HepG2 (cell line): ENCODE data around the gene PARK7. TPM values are rescaled to one million over a fixed set of nuclear protein-coding genes. Genes with fewer than 3 reads are reported as not detected.

Experiments
- ATAC-seq: fragments of 200-7000 bp; cut with Tn5 transposase; 3 replicates; pipeline ENCODE4 v1.9.1; 2020; ENCODE audit warnings: mild to moderate bottlenecking, moderate library complexity
- BruUV-seq: library from RNA; stranded (reverse); fragments of 400-500 nt; replicated peaks from 2 replicates; lab custom pipeline; 2021; lab: Mats Ljungman, UMichigan
- CTCF ChIA-PET: fragments of 300-600 bp; formaldehyde crosslinking; extraction: SDS; loops from one replicate; lab custom pipeline; 2021; ENCODE audit warnings: low total read pairs, inconsistent platforms, low intra/inter-chr PET ratio; lab: Yijun Ruan, JAX
- POLR2A ChIA-PET: fragments of 350-600 bp; sonication (Branson Sonifier 250); formaldehyde crosslinking; loops from one replicate; lab custom pipeline; 2020; ENCODE audit warnings: antibody characterized with exemption, inconsistent platforms; lab: Yijun Ruan, JAX
- DNase-seq: peaks from one replicate; pipeline ENCODE4 v3.0.0-alpha.2; 2015; ENCODE audit warnings: low spot score
- FAIRE-seq: peaks from 3 replicates; lab custom pipeline; 2011; peaks lifted over from hg19 to GRCh38; lab: Jason Lieb, UNC
- H2AFZ ChIP-seq: one replicate; pipeline ENCODE4 v1.6.1; 2011; ENCODE audit warnings: low read length, inconsistent platforms
- H3K27ac ChIP-seq: fragments of 300-600 bp; 3 replicates; pipeline ENCODE4 v1.8.0; 2011; ENCODE audit warnings: mixed run types, mild to moderate bottlenecking, mixed read lengths, low read length, inconsistent platforms; ENCODE audit not compliant: insufficient read depth; ENCODE audit errors: extremely low read length
- H3K27me3 ChIP-seq, 2 experiments: fragments of 200-600 bp in 1 of 2; 2 replicates in 1 of 2; 3 replicates in 1 of 2; pipeline versions ENCODE4 v1.6.0 to v1.8.0; 2011; ENCODE audit warnings: low read length in 2 of 2, mild to moderate bottlenecking in 2 of 2, moderate library complexity in 2 of 2, inconsistent platforms in 1 of 2; ENCODE audit not compliant: insufficient read depth in 2 of 2, control insufficient read depth in 1 of 2
- H3K36me3 ChIP-seq, 2 experiments: fragments of 200-600 bp in 1 of 2; replicated peaks in 1 of 2; 2 replicates in 1 of 2; 3 replicates in 1 of 2; pipeline versions ENCODE4 v1.5.1 to v1.8.0; 2011; ENCODE audit warnings: low read length in 2 of 2, inconsistent platforms in 1 of 2; ENCODE audit not compliant: insufficient read depth in 2 of 2, control insufficient read depth in 1 of 2
- H3K4me1 ChIP-seq: 2 replicates; pipeline ENCODE4 v1.5.1; 2012; ENCODE audit warnings: low read length, inconsistent platforms; ENCODE audit not compliant: insufficient read depth
- H3K4me2 ChIP-seq: 2 replicates; pipeline ENCODE4 v1.6.0; 2011; ENCODE audit warnings: low read depth, low read length, inconsistent platforms
- H3K4me3 ChIP-seq, 3 experiments: fragments of 200-600 bp in 1 of 3; sonication (generic), shearing (Covaris generic) in 1 of 3; replicated peaks in 1 of 3; 2 replicates each; pipeline ENCODE4 v1.5.1; 2011 to 2016; ENCODE audit warnings: low read length in 3 of 3, inconsistent platforms in 2 of 3, low read depth in 2 of 3, mild to moderate bottlenecking in 2 of 3, control low read depth in 1 of 3, mixed read lengths in 1 of 3; ENCODE audit not compliant: insufficient read depth in 1 of 3
- H3K79me2 ChIP-seq: one replicate; pipeline ENCODE4 v1.6.1; 2011; ENCODE audit warnings: low read length, inconsistent platforms; ENCODE audit not compliant: insufficient read depth
- H3K9ac ChIP-seq: 2 replicates; pipeline ENCODE4 v1.6.0; 2011; ENCODE audit warnings: mild to moderate bottlenecking, low read depth, low read length, inconsistent platforms; ENCODE audit not compliant: insufficient read depth
- H3K9me3 ChIP-seq: 2 replicates; pipeline ENCODE4 v1.5.1; 2012; ENCODE audit warnings: mild to moderate bottlenecking, low read length
- H4K20me1 ChIP-seq: 2 replicates; pipeline ENCODE4 v1.6.0; 2011; ENCODE audit warnings: inconsistent platforms, mild to moderate bottlenecking, low read length, moderate library complexity; ENCODE audit not compliant: insufficient read depth
- CBX5 ChIP-seq: sonication (generic); formaldehyde crosslinking; IDR thresholded peaks from 2 replicates; pipeline ENCODE4 v1.4.0; 2020; ENCODE audit warnings: missing genetic modification reagents, borderline replicate concordance
- EEA1 ChIP-seq: sonication (generic); formaldehyde crosslinking; IDR thresholded peaks from 2 replicates; pipeline ENCODE4 v1.5.1; 2020; ENCODE audit warnings: mild to moderate bottlenecking, missing genetic modification reagents, borderline replicate concordance
- FOXK1 ChIP-seq: sonication (generic); formaldehyde crosslinking; IDR thresholded peaks from 2 replicates; pipeline ENCODE4 v1.4.0; 2020; ENCODE audit warnings: low read depth, missing genetic modification reagents, borderline replicate concordance
- HOXA3 ChIP-seq: sonication (generic); formaldehyde crosslinking; IDR thresholded peaks from 2 replicates; pipeline ENCODE4 v1.5.0; 2020; ENCODE audit warnings: missing genetic modification reagents
- NFATC3 ChIP-seq: sonication (generic); formaldehyde crosslinking; IDR thresholded peaks from 2 replicates; pipeline ENCODE4 v1.5.1; 2020; ENCODE audit warnings: mild to moderate bottlenecking, missing genetic modification reagents
- RFXANK ChIP-seq: IDR thresholded peaks from 2 replicates; pipeline ENCODE4 v1.6.1; 2016
- XRCC5 ChIP-seq: fragments of 200-400 bp; formaldehyde crosslinking; optimal IDR thresholded peaks from 2 replicates; pipeline ENCODE3; 2017; ENCODE audit warnings: mild to moderate bottlenecking, low read length
- ZNF331 ChIP-seq: sonication (generic); formaldehyde crosslinking; IDR thresholded peaks from 2 replicates; pipeline ENCODE4 v1.4.0; 2020; ENCODE audit warnings: missing genetic modification reagents
- WGBS: methylation state at CpG from one replicate; pipeline ENCODE4 v1.1.6; 2017; ENCODE audit warnings: low lambda C conversion rate; 5-methylcytosine and 5-hydroxymethylcytosine counted together
- in situ Hi-C: cut with HindIII; loops from 2 replicates; pipeline ENCODE4 v1.10.0; 2017; ENCODE audit warnings: low pct_unique_long_range_greater_than_20kb; ENCODE audit not compliant: extremely low pct_ligation_motif_present
- intact Hi-C: fragments of 100-400 bp; cut with micrococcal nuclease; formaldehyde crosslinking; loops from one replicate; pipeline ENCODE4 v1.10.0; 2022; ENCODE audit not compliant: unreplicated experiment
- polyA plus RNA-seq, 8 experiments: library from polyadenylated mRNA; depleted of rRNA in 3 of 8; stranded (reverse) in 7 of 8; unstranded in 1 of 8; fragments of >200 nt; fragmentation: Illumina TruSeq in 4 of 8; extraction: Trizol in 4 of 8; gene quantifications; 2 replicates each; pipeline versions ENCODE4 v1.2.1 to v1.2.3, GENCODE V29; 2011 to 2016; ENCODE audit warnings: low read depth in 4 of 8, missing spikeins in 1 of 8, mixed read lengths in 1 of 8; ENCODE audit not compliant: insufficient read depth in 1 of 8
- total RNA-seq, 5 experiments: library from RNA; depleted of rRNA; stranded (reverse); fragments of >200 nt; fragmentation: Illumina TruSeq; extraction: Trizol; gene quantifications; 2 replicates each; pipeline ENCODE4 v1.2.3, GENCODE V29; 2016; ENCODE audit warnings: low read depth in 1 of 5
- TF ChIP-seq, protein P1 (sequence below): sonication (generic); formaldehyde crosslinking; IDR thresholded peaks from 2 replicates; pipeline ENCODE4 v1.4.0; 2020; ENCODE audit warnings: missing genetic modification reagents
- TF ChIP-seq, protein P2 (sequence below): sonication (generic); formaldehyde crosslinking; IDR thresholded peaks from 2 replicates; pipeline ENCODE4 v1.5.0; 2020; ENCODE audit warnings: missing genetic modification reagents
- TF ChIP-seq, protein P3 (sequence below): sonication (generic); formaldehyde crosslinking; IDR thresholded peaks from 2 replicates; pipeline ENCODE4 v1.4.0; 2020; ENCODE audit warnings: mild to moderate bottlenecking, missing genetic modification reagents
- TF ChIP-seq, protein P4 (sequence below): sonication (generic); formaldehyde crosslinking; IDR thresholded peaks from 2 replicates; pipeline ENCODE4; 2020; ENCODE audit warnings: missing genetic modification reagents, mild to moderate bottlenecking, borderline replicate concordance
- TF ChIP-seq, protein P5 (sequence below): sonication (generic); formaldehyde crosslinking; IDR thresholded peaks from 2 replicates; pipeline ENCODE4 v1.4.0; 2020; ENCODE audit warnings: missing genetic modification reagents
- TF ChIP-seq, protein P6 (sequence below): sonication (generic); formaldehyde crosslinking; IDR thresholded peaks from 2 replicates; pipeline ENCODE4 v1.4.0; 2020; ENCODE audit warnings: missing genetic modification reagents

The PARK7 gene
- total and polyA plus RNA-seq, 2 of the 13 experiments (the other 11 are each of a cell fraction or from before 2014, with no cell fraction given) = 212 to 296 TPM

DNA sequence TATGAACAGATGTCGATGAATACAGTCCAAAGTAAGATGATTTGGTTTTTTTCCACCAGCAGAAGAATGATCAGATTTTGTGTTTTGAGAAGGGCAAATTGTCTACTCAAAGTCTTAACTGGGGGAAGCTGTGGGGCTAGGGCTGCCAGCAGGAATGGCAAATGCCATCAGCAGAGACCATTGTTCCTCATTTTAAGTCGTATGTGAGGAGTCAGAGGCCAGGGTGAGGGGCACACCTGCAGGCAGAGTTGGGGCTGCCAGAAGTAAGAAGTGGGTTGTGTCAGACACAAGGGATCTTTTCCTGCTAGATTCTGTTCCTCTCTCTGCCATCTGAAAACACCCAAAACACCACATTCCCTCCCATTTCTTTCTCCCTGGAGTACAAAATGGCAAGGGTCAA is 8.7 kb downstream of the PARK7 start:
- CTCF ChIA-PET = no interaction called here
- Histone ChIP-seq H3K27me3 (no peaks in the 10 kb centered on the region), H3K27ac (no peak overlapping the region), H3K4me1 (peaks cover 24% of the 10 kb centered on the region), H3K4me3 (no peak overlapping the region), H3K79me2 (peaks cover 31% of the 10 kb centered on the region), H3K9ac (no peak overlapping the region), H2AFZ (no peak overlapping the region), H3K9me3 (no peaks in the 10 kb centered on the region), H3K4me2 (no peak overlapping the region), H4K20me1 (no peaks in the 10 kb centered on the region), H3K36me3 (peaks cover 23 to 60% of the 10 kb centered on the region in 2 experiments)
- no TSS peak for BruUV-seq
- intact Hi-C loops (no loop called here), in situ Hi-C loops (no loop called here)
- no peak for FAIRE-seq
- 98% methylated on average over 2 of the region's 2 CpGs for WGBS
- no peak for DNase-seq
- no peak for ATAC-seq
- POLR2A ChIA-PET = interaction anchor here (1.9 kb wide), 1 partner anchor 9 kb away, joined by 6 read pairs; the partner anchor contains the start of gene PARK7
- TF ChIP-seq NFATC3 (CRISPR knock-in tag) (no peak), HOXA3 (CRISPR knock-in tag) (no peak), CBX5 (CRISPR knock-in tag) (no peak), ZNF331 (no peak), EEA1 (no peak), XRCC5 (no peak), FOXK1 (CRISPR knock-in tag) (no peak), RFXANK (CRISPR knock-in tag) (no peak)
- TF ChIP-seq, protein P1, sequence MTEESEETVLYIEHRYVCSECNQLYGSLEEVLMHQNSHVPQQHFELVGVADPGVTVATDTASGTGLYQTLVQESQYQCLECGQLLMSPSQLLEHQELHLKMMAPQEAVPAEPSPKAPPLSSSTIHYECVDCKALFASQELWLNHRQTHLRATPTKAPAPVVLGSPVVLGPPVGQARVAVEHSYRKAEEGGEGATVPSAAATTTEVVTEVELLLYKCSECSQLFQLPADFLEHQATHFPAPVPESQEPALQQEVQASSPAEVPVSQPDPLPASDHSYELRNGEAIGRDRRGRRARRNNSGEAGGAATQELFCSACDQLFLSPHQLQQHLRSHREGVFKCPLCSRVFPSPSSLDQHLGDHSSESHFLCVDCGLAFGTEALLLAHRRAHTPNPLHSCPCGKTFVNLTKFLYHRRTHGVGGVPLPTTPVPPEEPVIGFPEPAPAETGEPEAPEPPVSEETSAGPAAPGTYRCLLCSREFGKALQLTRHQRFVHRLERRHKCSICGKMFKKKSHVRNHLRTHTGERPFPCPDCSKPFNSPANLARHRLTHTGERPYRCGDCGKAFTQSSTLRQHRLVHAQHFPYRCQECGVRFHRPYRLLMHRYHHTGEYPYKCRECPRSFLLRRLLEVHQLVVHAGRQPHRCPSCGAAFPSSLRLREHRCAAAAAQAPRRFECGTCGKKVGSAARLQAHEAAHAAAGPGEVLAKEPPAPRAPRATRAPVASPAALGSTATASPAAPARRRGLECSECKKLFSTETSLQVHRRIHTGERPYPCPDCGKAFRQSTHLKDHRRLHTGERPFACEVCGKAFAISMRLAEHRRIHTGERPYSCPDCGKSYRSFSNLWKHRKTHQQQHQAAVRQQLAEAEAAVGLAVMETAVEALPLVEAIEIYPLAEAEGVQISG (CRISPR knock-in tag) = no peak
- TF ChIP-seq, protein P2, sequence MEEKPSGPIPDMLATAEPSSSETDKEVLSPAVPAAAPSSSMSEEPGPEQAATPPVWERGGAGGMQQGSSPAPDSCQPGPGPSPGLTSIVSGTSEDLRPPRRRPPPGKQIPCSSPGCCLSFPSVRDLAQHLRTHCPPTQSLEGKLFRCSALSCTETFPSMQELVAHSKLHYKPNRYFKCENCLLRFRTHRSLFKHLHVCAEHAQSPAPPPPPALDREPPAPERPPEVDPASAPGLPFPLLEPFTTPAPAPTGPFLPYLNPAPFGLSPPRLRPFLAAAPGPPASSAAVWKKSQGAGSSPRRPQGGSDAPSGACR (CRISPR knock-in tag) = no peak
- TF ChIP-seq, protein P3, sequence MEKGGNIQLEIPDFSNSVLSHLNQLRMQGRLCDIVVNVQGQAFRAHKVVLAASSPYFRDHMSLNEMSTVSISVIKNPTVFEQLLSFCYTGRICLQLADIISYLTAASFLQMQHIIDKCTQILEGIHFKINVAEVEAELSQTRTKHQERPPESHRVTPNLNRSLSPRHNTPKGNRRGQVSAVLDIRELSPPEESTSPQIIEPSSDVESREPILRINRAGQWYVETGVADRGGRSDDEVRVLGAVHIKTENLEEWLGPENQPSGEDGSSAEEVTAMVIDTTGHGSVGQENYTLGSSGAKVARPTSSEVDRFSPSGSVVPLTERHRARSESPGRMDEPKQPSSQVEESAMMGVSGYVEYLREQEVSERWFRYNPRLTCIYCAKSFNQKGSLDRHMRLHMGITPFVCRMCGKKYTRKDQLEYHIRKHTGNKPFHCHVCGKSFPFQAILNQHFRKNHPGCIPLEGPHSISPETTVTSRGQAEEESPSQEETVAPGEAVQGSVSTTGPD (CRISPR knock-in tag) = no peak
- TF ChIP-seq, protein P4, sequence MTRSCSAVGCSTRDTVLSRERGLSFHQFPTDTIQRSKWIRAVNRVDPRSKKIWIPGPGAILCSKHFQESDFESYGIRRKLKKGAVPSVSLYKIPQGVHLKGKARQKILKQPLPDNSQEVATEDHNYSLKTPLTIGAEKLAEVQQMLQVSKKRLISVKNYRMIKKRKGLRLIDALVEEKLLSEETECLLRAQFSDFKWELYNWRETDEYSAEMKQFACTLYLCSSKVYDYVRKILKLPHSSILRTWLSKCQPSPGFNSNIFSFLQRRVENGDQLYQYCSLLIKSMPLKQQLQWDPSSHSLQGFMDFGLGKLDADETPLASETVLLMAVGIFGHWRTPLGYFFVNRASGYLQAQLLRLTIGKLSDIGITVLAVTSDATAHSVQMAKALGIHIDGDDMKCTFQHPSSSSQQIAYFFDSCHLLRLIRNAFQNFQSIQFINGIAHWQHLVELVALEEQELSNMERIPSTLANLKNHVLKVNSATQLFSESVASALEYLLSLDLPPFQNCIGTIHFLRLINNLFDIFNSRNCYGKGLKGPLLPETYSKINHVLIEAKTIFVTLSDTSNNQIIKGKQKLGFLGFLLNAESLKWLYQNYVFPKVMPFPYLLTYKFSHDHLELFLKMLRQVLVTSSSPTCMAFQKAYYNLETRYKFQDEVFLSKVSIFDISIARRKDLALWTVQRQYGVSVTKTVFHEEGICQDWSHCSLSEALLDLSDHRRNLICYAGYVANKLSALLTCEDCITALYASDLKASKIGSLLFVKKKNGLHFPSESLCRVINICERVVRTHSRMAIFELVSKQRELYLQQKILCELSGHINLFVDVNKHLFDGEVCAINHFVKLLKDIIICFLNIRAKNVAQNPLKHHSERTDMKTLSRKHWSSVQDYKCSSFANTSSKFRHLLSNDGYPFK = no peak
- TF ChIP-seq, protein P5, sequence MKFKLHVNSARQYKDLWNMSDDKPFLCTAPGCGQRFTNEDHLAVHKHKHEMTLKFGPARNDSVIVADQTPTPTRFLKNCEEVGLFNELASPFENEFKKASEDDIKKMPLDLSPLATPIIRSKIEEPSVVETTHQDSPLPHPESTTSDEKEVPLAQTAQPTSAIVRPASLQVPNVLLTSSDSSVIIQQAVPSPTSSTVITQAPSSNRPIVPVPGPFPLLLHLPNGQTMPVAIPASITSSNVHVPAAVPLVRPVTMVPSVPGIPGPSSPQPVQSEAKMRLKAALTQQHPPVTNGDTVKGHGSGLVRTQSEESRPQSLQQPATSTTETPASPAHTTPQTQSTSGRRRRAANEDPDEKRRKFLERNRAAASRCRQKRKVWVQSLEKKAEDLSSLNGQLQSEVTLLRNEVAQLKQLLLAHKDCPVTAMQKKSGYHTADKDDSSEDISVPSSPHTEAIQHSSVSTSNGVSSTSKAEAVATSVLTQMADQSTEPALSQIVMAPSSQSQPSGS (CRISPR knock-in tag) = no peak
- TF ChIP-seq, protein P6, sequence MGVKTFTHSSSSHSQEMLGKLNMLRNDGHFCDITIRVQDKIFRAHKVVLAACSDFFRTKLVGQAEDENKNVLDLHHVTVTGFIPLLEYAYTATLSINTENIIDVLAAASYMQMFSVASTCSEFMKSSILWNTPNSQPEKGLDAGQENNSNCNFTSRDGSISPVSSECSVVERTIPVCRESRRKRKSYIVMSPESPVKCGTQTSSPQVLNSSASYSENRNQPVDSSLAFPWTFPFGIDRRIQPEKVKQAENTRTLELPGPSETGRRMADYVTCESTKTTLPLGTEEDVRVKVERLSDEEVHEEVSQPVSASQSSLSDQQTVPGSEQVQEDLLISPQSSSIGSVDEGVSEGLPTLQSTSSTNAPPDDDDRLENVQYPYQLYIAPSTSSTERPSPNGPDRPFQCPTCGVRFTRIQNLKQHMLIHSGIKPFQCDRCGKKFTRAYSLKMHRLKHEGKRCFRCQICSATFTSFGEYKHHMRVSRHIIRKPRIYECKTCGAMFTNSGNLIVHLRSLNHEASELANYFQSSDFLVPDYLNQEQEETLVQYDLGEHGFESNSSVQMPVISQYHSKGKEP (CRISPR knock-in tag) = no peak
